Measurements from ENCODE around the gene RTL9.

RTL9 gene

GRCh38 chrX:110407910-110408545 is 49.4 kb downstream of the RTL9 start:
- peak; percentile 18 for DNase-seq
